ENCODE results near the gene NUP210.

The NUP210 gene

DNA sequence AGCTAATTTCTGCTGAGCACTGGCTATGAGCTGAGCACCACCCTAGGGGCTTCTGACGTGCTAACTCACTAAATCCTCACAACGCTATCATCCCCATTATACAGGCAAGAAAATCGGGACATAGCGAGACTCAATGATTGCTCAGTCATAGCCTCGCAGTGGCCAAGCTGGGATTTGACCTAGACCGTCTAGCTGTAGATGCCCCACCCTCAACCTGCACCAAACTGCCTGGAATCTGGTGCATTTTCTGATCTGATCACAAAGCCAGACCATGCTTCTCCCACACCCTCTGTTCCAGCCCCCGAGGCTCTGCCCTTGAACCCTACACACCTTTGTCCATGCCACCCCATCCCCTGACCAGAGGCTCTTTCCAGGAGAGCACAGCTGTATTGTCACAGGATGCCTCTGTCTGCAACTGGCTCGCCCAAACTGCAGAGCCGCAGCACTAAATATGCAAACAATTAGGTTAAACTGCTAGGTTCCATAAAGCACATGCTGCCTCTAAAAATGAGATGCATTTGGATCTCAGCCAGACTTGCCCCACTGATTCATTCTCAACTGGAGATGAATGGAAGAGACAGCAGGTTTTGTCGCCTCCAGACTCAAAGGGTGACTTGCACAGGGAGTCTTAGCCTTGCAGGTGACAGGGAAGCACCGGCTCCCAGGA is 95.2 kb downstream of the NUP210 start:
- no peak for DNase-seq (ENCODE audit: low spot score)

DNA sequence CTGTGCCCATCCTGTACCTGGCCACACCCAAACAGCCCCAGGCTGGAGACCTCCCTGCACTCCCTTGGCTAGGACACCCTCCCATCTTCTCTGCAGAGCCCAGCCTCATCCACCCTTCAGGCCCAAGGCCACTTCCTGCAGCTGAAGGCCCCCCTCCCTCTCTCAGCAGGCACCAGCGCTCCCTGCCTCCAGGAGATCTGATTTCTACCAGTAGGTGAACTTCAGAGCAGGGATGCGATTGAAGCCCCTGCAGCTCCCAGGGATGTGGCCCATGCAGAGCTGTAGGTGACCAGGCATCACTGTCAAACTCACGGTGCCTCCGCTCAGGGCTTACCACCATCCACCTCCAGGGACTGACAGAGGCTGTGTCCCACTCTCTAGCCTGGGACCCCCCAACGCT is 96.3 kb downstream of the NUP210 start:
- no peak for DNase-seq (ENCODE audit: low spot score)

DNA sequence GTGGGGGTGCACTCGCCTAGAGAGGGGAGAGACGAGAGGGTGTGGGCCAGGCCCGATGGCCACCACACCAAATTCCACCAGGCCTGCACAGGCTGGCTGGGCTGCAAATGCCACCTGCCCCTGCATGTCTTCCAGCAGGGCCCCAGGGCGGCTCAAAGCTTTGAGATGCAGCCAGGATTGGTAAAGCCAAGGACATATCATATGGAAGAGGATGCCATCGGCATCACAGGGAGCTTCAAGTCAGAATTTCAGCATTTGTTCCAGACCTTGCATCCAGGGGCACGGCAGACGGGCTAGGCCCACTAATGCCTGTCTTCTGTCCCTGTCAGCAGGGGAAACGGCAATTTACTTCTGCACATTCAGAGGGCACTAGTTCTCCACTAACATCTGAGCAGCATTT is 97.8 kb downstream of the NUP210 start:
- DNase-seq (ENCODE audit: low spot score): no peak

DNA sequence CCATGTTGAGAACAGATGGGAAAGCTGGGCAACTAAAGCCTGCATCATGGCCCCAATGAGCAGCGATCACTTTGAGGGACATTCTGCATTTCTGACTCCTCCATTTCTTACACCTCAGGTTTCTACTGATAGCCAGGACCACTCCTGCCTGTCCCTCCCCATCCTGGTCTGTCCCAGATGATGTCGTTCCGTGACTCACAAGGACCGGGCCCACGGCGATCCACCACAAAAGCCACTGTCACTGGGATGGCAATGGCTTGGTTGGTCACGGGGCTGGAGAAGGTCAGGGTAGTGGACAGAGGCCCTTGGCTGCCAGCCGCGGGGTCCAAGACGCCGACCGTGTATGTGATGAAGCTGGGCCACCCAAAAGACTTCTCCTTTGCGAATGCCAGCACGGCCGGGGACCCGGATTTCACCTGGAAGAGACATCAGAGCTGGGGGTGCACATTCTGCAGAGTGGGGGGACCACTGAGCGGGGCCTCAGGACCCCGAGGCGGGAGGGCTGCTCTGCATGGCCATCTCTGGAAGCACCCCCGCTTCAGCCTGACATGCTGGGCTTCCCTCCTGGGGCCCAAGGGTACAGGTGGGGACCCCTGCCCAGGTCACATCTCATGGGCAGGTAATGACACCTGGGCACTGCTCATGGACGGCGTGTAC is 100.4 kb downstream of the NUP210 start:
- no peak for DNase-seq (ENCODE audit: low spot score)

DNA sequence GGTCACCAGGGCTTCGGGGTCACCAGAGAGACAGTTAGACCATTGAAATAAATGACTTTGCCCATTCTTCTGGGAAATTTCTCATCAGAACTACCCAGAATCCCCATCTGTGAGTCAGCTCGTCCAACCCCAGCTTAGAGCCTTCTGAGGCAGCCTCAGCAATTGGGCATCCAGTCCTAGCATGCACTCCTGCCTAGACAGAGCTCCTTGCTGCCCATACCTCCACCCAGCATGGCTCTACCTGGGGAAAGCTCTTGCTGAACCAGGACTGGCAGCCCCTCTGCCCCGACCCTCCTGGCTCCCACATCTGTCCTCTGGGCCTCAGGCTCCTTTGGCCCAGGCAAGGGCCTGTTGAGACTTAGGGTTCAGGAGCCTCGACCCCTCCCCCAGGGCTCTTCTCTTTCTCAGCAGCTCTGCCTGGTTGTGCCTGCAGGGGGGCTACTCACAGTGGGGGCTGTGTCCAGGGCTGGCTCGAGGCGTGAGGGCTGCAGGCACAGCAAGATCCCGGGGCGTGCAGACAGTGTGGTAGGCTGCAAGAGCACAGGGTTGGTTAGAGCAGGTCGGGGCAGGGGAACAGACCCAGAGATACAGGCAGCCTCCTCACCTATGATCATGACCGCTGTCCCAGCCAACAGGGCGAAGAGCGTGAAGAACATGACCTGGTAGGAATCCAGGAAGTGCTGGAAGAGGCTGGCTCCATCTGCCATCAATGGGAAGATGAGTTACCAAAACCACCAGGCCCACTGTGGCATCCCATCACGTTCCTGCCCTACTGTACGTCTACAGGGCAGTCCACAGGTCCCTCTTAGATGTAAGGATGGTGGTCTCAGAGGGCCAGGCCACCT is 101.3 kb downstream of the NUP210 start:
- no peak for DNase-seq (ENCODE audit: low spot score)

DNA sequence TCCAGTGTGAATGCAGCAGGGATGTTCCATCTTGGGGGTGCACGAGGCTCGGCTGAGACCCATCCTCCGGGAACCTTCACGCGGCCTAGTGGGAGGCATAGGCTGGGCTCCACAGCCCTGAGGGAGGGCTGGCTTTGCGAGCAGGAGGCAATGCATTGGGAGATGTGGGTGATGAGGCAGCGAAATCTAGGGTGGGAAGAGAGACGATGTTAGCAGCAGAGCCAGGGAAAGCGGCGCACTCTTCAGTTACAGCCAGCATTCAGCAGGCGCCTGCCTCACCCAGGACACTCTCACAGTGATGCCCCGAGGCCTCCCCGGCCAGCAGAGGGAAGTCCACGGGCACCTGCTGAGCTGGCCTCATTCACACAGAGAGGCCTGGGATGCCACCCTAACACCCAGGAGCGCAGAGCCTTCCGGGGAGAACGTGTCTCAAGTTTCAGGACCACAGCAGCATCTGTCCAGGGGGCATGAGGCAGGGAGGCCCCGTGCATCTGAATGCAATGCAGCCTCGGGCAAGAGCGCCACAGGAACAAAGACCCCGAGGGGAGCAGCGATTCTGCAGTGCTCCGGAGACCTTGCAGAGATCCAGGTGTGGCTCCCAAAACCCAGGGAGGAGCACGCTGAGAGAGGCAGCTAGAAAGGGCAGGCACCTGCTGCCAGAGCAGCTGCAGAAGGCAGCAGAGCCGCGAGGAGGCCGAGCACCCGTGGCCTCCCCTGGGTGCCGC is 102.4 kb downstream of the NUP210 start:
- DNase-seq (ENCODE audit: low spot score): no peak

DNA sequence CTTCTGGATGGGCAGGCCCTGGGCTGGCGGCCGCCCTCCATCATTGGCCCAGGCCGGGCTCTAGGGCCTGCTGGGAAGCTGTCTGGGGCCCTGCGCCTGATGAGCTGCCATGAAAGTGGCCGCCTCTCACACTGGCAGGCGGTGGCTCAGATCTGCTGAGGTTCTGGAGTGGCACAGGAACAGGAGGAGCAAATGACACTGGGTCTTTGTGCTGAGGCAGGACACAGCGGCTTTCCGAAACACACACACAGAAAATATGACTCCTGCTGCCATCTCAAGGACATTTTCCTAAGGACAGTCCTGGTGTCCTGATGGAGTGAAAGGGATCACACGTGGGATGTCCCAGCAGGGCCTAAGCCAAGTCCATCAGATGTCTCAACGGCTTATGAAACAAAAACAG is 103.5 kb downstream of the NUP210 start:
- DNase-seq (ENCODE audit: low spot score): no peak

DNA sequence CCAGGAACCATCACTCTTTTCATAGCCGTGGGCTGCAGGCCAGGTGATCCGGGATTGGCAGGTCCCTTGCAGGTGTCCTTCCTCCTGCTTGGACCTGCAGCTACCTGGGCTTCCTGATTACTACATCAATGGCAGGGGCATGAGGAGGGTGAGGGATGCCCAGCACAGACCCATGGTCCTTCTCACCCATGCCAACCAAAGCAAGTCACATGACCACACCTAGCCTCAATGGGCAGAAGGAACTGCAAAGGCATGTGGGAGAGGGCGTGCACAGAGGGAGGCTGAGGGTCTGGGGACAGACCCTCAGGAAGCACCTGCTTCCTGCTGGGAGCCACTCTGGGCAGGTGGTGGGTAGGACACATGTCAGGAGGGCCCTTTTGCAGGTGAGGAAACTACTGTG is 105.2 kb downstream of the NUP210 start:
- no peak for DNase-seq (ENCODE audit: low spot score)

DNA sequence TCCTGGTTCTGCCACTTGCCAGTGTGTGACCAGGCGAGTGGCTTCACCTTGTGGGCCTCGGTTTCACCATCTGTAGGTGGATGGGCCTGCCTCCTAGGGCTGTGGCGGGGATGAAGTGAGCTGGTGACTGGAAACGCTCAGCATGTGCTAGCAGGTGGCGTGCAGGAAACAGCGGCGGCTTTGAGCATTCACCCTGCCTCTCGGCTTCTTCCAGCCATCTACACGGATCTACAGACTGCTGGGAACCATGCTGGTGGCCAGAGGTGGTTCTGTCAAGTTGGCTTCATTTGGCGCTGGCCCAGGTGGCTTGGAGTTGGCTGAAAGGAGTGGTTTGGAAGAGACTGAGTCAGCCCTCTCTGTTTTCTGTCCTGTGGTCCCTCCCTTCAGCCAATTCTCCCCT is 106.3 kb downstream of the NUP210 start:
- DNase-seq (ENCODE audit: low spot score): no peak

DNA sequence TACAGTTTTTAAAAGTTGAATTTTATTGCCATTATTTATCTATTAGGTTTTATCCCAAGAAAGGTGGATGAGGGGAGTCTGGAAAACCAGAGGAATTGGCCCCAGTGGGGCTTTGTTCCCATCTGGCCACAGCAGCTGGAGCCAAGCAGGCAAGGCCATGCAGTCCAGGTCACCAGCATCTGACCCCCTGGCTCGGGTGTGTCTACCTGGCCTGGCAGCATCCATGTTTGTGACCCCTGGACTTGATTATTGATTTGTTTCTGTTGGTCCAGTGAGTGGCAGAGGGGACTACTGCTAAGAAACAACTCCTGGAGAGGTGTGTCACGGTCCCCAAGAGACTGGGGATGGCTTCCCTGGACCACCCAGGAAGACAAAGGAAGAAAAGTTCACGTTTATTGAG is 111.1 kb downstream of the NUP210 start:
- DNase-seq (ENCODE audit: low spot score): no peak

DNA sequence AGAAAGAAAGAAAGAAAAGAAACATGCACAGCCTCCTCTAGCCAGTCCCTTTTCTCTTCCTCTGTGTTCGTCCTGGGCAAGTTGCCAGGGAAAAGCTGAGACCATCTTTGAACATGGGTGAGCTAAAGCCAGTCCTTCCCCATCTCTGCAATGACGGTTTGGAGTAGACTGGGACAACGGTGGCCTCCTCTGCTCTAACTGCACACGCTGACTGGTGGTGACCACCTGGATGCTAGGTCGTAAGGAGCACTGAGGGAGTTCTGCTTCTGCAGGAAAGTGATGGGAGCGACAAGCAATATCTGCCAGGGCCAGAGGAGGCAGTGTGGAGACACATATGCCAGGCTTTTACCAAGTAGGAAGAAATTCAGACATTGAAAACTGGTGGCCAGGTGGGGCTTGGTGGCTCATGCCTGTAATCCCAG is 111.7 kb downstream of the NUP210 start:
- no peak for DNase-seq (ENCODE audit: low spot score)

DNA sequence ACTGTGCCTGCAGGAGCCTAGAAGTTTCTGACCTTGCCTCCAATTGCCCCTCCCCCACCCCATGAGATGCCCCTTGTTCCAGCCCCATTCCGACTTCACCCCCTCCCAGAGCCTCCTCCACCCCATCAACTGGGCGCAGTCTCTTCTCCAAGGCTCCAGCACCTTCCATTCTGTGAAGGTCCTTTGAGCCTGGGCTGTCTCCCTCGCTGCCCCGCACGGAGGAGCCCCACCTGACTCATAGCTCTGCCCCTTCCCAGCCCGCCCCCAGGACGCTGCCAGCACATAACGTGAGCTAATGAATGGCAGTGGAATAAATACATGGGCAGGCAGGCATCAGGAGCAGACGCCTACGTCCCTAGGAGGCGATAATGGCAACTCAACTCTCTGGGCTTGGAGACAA is 113.1 kb downstream of the NUP210 start:
- DNase-seq (ENCODE audit: low spot score): no peak

DNA sequence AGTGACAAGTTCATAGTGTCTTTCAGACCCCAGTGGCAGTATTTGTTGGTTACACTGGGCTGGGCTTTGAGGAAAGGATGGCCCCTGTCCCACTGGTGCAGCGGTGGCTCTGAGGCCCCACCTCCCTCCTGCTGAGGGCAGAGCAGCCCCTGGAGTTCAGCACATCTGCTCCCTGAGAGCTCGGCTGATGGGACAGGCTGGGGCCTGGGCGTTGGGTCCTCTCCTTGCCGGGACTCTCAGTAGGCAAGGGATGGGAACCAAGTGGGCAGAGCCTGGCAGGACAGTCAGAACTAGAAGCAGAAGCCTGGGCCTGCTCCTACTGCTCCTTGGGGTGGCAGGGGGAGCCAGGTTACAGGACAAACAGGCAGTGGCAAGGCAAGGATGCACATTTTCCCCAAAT is 114.5 kb downstream of the NUP210 start:
- no peak for DNase-seq (ENCODE audit: low spot score)

DNA sequence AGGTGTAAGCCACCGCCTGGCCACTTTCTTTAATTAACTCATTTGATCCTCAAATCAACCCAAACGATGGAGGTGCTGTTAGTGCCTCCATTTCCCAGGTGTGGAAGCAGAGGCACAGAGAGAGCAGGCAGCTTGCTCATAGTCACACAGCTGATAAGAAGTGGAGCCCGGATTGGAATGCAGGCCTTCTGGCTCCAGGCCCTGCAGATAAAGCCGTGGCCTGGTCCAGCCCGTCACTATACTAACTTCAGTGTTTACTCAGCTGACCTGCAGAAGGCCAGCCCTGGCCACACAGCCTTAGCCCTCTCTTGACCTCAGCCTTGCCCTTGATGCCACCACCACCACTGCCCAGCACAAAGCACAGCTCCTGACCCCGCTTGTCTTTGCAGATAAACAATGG is 116.7 kb downstream of the NUP210 start:
- no peak for DNase-seq (ENCODE audit: low spot score)

DNA sequence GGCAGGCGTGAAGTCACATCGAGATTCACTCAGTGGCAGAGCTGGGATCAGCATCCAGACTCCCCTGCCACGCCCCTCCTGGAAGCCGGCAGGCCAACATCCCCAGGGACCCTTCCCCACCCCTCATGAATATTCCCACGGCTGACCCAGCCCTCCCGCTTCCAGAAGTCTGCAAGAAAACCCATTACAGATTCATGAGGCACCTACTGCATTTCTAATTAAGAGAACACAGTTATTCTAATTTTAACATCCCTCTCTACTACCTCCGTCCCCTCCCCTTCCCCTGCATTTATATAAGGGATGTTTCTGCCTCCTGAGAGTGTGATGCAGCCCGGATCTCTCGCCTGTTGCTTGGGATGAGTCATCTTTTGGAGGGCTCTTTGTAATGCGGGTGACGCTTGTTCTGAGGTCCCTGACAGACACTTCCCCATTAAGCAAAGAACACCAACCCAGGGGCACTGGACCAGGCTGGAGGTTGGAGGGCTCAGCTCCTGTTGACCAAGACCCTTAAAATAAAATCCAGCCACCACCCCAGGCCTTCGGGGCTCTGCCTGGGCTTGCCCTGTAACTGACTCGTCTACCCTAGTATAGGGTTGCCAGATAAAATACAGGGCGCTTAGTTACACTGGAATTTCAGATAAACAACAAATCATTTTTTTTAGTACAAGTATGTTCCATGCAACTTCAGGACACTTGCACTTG is 118.7 kb downstream of the NUP210 start:
- no peak for DNase-seq (ENCODE audit: low spot score)

DNA sequence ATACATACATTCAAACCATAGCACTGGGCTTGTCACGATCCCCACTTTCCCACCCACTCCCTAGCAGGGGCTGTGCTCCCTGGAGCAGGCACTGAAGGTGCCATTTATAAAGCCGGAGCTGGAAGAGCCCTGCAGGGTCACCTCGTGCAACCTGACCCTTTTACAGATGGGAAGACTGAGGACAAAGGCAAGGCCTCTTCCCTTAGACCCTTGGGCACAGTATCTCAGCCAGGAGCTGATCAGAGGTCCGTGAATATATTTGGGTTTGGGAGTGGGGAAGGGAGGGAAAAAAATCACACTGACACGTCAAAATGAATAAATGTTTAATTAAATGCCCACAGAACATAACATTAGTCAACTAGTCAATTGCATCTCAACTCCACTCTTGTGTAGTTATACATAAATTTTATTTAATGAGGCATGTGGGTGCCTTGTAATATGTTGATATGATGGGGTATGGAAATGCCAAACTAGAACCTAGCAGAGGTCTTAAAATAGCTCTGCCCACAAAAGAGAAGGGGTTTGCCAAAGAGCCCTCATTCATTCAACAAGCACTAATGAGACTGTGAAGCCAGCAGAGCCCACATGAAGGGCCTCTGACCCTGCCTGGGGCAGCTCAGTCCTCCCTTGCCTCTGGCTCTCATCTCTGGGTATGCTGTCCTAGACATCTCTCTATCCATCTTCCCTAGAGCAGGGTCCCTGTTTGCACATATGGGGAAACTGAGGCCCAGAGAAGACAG is 119.4 kb downstream of the NUP210 start:
- DNase-seq (ENCODE audit: low spot score): no peak

DNA sequence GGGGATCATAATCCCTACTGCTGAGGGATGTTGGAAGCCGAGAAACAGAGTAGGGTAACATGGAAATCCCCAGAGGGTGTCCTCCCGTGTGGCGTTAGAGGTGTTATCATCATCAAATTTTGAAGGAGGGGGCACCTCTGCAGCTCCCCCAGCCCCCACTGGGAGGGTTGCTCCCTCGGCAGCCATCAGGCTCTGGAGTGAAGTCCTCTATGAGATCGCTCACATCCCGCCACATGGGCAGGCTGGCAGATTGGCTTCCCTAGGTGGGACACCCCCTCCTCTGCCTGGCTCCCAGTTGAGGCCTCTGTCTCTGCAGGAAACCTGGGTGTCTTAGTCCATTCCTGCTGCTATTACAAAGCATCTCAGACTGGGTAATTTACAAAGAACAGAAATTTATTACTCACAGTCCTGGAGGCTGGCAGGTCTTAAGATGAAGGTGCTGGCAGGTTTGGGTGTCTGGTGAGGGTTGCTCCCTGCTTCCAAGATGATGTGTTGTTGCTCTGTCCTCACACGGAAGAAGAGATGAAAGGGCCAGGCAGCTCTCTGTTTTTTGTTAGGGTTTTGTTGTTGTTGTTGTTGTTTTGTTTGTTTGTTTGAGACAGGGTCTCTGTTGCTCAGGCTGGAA is 120.5 kb downstream of the NUP210 start:
- DNase-seq (ENCODE audit: low spot score): no peak

DNA sequence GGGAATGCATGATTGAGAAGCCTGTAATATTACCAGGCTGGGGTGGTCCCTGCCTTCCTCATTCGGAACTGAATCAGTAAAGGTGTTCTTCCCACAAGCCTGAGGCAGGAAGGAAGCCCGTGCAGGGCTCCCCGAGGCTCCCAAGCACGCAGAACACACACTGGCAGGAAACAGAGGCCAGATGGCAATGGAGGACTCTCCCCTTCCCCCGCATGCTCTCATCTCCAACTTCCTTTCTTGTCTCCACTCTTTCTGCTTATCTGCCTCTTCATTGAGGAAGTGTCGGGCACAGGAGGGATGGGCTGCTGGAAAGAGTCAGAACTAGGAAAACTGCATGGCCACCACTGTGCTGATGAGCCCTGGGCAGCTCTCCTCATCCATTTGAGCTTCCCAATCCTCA is 123.5 kb downstream of the NUP210 start:
- DNase-seq (ENCODE audit: low spot score): no peak

DNA sequence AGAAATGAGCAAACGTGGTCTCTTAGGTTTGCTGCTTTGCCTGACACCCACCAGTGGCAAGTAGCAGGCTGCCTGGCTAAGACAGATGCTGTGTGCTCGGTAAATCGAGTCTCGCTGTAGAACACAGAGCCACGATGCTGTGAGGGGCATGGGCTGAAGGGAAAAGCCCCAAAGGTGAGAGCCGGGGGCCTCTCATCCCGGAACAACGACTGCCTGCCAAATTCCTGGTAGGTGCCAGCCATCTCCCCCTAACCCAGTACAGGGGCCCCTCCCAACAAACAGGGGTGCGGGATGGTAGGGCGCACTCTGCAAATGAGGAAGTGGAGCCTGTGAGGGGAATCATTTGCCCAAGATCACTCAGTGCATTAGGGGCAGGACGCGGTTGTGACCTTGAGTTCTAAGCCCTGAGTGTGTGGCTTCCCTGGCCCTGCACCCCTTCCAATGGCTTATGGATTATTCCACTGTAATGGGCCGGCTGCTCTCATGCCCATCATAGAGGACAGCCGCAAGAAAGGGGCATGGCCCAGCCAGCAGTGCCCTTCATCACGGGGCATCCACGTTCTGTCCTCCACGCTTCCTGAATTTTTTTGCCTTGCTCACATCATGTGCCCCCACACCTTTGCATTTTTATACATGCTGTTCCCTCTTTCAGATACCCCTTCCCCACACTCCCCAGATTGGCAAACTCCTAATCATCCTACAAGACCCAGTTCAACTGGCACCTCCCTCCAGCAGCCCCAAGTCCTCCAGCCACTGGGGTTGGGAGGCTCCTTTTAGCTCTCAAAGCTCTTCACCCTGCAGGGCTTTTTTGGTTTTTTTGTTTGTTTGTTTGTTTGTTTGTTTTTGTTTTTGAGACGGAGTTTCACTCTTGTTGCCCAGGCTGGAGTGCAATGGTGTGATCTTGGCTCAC is 125.4 kb downstream of the NUP210 start:
- no peak for DNase-seq (ENCODE audit: low spot score)
